ENCODE measurements around the gene NTRK3. TPM values are rescaled to one million over a fixed set of nuclear protein-coding genes. Genes with fewer than 3 reads are reported as not detected.
"Not testable (repeated sequence)": the region's sequence is repeated elsewhere in the genome, so short reads cannot be mapped to it uniquely, and the experiment has no call there.

The NTRK3 gene
- total RNA-seq, 6 experiments from 2014 or later: 0.35 to 0.75 (median 0.46) TPM

DNA sequence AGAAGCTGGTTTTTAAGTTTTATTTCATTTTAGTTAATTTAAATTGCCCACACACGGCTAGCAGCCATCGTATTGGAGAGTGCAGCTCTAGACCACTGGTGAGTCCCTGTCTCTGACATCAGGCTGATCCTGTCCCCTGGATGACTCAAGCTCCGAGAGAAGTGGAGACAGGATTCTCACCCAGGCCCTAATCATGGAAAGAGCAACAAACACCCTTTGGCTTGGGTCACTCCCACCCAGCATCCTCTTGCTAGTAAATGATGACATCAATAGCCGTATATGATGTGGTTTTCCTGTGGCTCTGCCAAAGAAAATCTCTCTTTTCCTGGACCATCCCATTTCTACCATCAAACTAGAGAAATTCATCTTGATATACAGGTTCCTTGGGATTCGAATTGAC is 182.2 kb downstream of the NTRK3 start:
- 48% methylated on average over 5 of the region's 5 CpGs for WGBS (ENCODE audit: insufficient coverage, low coverage, low lambda C conversion rate, missing lambda C conversion rate)
- no peak for ATAC-seq
- H3K36me3 ChIP-seq: no peaks in the 10 kb centered on the region
- H3K9me3 ChIP-seq: no peaks in the 10 kb centered on the region
- TF ChIP-seq, protein P1, sequence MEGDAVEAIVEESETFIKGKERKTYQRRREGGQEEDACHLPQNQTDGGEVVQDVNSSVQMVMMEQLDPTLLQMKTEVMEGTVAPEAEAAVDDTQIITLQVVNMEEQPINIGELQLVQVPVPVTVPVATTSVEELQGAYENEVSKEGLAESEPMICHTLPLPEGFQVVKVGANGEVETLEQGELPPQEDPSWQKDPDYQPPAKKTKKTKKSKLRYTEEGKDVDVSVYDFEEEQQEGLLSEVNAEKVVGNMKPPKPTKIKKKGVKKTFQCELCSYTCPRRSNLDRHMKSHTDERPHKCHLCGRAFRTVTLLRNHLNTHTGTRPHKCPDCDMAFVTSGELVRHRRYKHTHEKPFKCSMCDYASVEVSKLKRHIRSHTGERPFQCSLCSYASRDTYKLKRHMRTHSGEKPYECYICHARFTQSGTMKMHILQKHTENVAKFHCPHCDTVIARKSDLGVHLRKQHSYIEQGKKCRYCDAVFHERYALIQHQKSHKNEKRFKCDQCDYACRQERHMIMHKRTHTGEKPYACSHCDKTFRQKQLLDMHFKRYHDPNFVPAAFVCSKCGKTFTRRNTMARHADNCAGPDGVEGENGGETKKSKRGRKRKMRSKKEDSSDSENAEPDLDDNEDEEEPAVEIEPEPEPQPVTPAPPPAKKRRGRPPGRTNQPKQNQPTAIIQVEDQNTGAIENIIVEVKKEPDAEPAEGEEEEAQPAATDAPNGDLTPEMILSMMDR (IDR thresholded peaks at IDR 0.05): no peak
- no peak for TF ChIP-seq POLR2A (IDR thresholded peaks at IDR 0.05)
- DNase-seq: no peak
- no peak overlapping the region for H3K27ac ChIP-seq
- H3K4me1 ChIP-seq: no peaks in the 10 kb centered on the region
- intact Hi-C loops (cut with DNase I): no loop called here
- no peaks in the 10 kb centered on the region for H3K27me3 ChIP-seq
- no peak overlapping the region for H3K4me3 ChIP-seq

DNA sequence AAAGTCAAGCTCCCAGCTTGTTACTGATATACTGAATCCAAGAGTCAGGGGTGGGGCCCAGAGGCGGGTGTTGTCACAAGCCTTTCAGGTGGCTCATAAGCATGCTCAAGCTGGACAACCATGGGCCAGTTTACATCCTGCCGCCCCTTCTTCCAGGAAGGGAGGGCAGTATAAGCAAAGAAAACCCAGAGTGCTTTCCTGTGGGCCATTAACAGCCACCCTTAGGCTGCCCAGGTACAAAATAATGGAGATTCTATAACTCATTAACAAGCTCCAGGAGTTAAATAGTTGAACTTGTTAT is 183.2 kb downstream of the NTRK3 start:
- no peak for TF ChIP-seq POLR2A (IDR thresholded peaks at IDR 0.05)
- TF ChIP-seq, protein P1 (IDR thresholded peaks at IDR 0.05): no peak
- intact Hi-C loops (cut with DNase I): no loop called here
- H3K27ac ChIP-seq: no peak overlapping the region
- no peak overlapping the region for H3K4me3 ChIP-seq
- no peaks in the 10 kb centered on the region for H3K9me3 ChIP-seq
- no peaks in the 10 kb centered on the region for H3K4me1 ChIP-seq
- H3K36me3 ChIP-seq: no peaks in the 10 kb centered on the region
- DNase-seq (no peak), ATAC-seq (no peak)
- no peaks in the 10 kb centered on the region for H3K27me3 ChIP-seq
- WGBS (ENCODE audit: insufficient coverage, low coverage, low lambda C conversion rate, missing lambda C conversion rate): 15% methylated on average over 2 of the region's 2 CpGs

DNA sequence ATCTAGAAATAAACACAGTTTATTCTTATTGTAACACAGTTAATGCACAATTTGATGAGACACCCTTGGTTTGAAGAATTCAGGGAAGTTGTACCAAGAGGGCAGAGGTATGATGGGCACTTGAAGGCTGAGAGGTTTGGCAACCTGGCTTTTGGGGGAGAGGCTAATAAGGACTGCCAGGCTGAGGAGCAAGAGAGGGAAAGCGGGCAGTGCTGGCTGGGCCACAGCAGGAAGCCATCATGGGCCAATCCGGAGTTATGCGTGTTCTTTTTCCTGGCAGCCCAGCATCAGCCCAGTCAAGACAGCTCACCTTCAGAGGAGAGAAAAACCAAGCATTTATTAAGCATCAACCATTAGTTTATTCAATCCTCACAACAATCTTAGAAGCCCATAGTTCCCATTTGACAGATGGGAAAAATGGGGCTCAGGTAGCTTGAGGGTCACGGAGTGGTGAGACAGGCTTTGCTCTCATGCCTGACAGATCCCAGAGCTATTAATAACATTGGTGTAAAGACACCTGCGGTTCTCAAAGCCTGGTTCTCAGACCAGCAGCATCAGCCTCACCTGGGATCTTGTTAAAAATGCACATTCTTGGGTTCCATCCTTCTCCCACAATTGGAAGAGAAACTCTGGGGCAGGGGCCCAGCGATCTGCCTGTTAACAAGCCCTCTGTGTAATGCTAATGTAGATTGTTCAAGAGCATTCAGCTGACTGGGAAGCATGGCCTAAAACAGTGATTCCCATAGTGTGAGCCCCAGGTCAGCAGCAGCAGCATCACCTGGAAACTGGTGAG is 183.7 kb downstream of the NTRK3 start:
- intact Hi-C loops (cut with DNase I): no loop called here
- H3K36me3 ChIP-seq: no peaks in the 10 kb centered on the region
- 37% methylated on average over 3 of the region's 6 CpGs for WGBS (ENCODE audit: insufficient coverage, low coverage, low lambda C conversion rate, missing lambda C conversion rate)
- H3K4me3 ChIP-seq: no peak overlapping the region
- H3K27me3 ChIP-seq: no peaks in the 10 kb centered on the region
- DNase-seq (no peak), ATAC-seq (no peak)
- no peak overlapping the region for H3K27ac ChIP-seq
- no peak for TF ChIP-seq POLR2A (IDR thresholded peaks at IDR 0.05)
- TF ChIP-seq, protein P1 (IDR thresholded peaks at IDR 0.05): no peak
- no peaks in the 10 kb centered on the region for H3K4me1 ChIP-seq
- no peaks in the 10 kb centered on the region for H3K9me3 ChIP-seq

DNA sequence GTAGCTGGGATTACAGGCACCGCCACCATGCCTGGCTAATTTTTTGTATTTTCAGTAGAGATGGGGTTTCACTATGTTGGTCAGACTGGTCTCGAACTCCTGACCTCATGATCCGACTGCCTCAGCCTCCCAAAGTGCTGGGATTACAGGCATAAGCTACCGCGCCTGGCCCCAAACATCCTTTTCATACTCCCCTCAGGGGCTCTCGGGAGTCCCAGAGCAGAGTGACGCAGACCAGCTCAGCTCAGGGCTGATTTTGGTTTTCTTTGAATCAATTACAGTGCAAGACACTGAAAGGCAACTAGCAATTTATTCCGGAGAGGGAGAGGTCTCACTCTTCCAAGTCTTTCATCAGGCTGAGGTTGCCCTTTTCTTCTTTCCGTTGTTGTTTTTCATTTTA is 184.4 kb downstream of the NTRK3 start:
- WGBS (ENCODE audit: insufficient coverage, low coverage, low lambda C conversion rate, missing lambda C conversion rate): 50% methylated on average over 5 of the region's 9 CpGs
- intact Hi-C loops (cut with DNase I); H3K27ac ChIP-seq; ATAC-seq; H3K9me3 ChIP-seq; H3K36me3 ChIP-seq; DNase-seq; H3K4me3 ChIP-seq; H3K4me1 ChIP-seq; H3K27me3 ChIP-seq: not testable (repeated sequence)

- TF ChIP-seq, protein P1 (IDR thresholded peaks at IDR 0.05): no peak
- TF ChIP-seq POLR2A (IDR thresholded peaks at IDR 0.05): no peak
- no peak overlapping the region for H3K27ac ChIP-seq
- DNase-seq: no peak
- ATAC-seq: peak in 1 of 4 donors; percentile 21
- intact Hi-C loops (cut with DNase I): no loop called here
- no peaks in the 10 kb centered on the region for H3K36me3 ChIP-seq
- no peak overlapping the region for H3K4me3 ChIP-seq
- 49% methylated on average over 3 of the region's 6 CpGs for WGBS (ENCODE audit: insufficient coverage, low coverage, low lambda C conversion rate, missing lambda C conversion rate)
- H3K27me3 ChIP-seq: no peaks in the 10 kb centered on the region
- no peaks in the 10 kb centered on the region for H3K9me3 ChIP-seq
- H3K4me1 ChIP-seq: no peaks in the 10 kb centered on the region
Measured at GRCh38 chr15:88071141-88071540, 185.4 kb downstream of the NTRK3 start.
